Measurements from ENCODE around the gene KCNJ11. TPM values are rescaled to one million over a fixed set of nuclear protein-coding genes. Genes with fewer than 3 reads are reported as not detected.

The KCNJ11 gene
- total RNA-seq = 1 to 10 TPM in 6 of 7 donors, not detected in 1; 1.2 to 3.8 (median 1.9) TPM
- polyA plus RNA-seq = under 1 TPM; 0.13 to 0.79 (median 0.51) TPM
- long read RNA-seq, donor 1 = 0 reads
- long read RNA-seq, donor 2, partial matches to known transcripts = 0 of 3 reads
- long read RNA-seq, donor 2, other reads (novel, unspliced or antisense) = 0 of 3 reads

- Histone ChIP-seq H3K4me3 (peak within 1 kb of the TSS; percentile 38 to 79 (median 51)), H3K36me3 (no peaks in the 10 kb centered on the region), H3K27ac (peak within 1 kb of the TSS in 4 of 8 donors; percentile 10 to 65 (median 38)), H3K27me3 (replicated peaks in 1 of 7) (peaks cover 0 to 40% (median 0%) of the 10 kb centered on the region in 7 donors), H3K4me1 (peaks cover 0 to 32% (median 12%) of the 10 kb centered on the region in 6 donors), H3K9me3 (no peaks in the 10 kb centered on the region)
- 5 to 6% (median 5%) methylated on average over 49 to 53 of the region's 53 CpGs for WGBS, 5 donors
- DNase-seq = no peak
- intact Hi-C loops (cut with DNase I; ENCODE audit: low total_unique reads) = no loop called here
- TF ChIP-seq POLR2A (IDR thresholded peaks at IDR 0.05) = no peak
- no peak for TF ChIP-seq POLR2AphosphoS5 (IDR thresholded peaks at IDR 0.05)
- TF ChIP-seq, protein P1, sequence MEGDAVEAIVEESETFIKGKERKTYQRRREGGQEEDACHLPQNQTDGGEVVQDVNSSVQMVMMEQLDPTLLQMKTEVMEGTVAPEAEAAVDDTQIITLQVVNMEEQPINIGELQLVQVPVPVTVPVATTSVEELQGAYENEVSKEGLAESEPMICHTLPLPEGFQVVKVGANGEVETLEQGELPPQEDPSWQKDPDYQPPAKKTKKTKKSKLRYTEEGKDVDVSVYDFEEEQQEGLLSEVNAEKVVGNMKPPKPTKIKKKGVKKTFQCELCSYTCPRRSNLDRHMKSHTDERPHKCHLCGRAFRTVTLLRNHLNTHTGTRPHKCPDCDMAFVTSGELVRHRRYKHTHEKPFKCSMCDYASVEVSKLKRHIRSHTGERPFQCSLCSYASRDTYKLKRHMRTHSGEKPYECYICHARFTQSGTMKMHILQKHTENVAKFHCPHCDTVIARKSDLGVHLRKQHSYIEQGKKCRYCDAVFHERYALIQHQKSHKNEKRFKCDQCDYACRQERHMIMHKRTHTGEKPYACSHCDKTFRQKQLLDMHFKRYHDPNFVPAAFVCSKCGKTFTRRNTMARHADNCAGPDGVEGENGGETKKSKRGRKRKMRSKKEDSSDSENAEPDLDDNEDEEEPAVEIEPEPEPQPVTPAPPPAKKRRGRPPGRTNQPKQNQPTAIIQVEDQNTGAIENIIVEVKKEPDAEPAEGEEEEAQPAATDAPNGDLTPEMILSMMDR (IDR thresholded peaks at IDR 0.05 in 8 of 11, conservative IDR thresholded peaks at IDR 0.05 in 3 of 11) = no peak
These were observed at the start of gene KCNJ11 for GRCh38 chr11:17388609-17389210. TSS of gene KCNJ11 (minus strand) at chr11:17388659. CDS start at chr11:17388091, 568 bp downstream.

- no peaks in the 10 kb centered on the region for H3K36me3 ChIP-seq
- DNase-seq = peak; percentile 23
- no peak overlapping the region for H3K27ac ChIP-seq
- no peaks in the 10 kb centered on the region for H3K4me1 ChIP-seq
- TF ChIP-seq, protein P1 (IDR thresholded peaks at IDR 0.05 in 8 of 11, conservative IDR thresholded peaks at IDR 0.05 in 3 of 11) = no peak
- TF ChIP-seq POLR2A (IDR thresholded peaks at IDR 0.05) = no peak
- TF ChIP-seq POLR2AphosphoS5 (IDR thresholded peaks at IDR 0.05) = no peak
- no peak overlapping the region for H3K4me3 ChIP-seq
- WGBS, 5 donors = 43 to 58% (median 49%) methylated on average over 3 of the region's 3 CpGs
- intact Hi-C loops (cut with DNase I; ENCODE audit: low total_unique reads) = no loop called here
- H3K27me3 ChIP-seq (replicated peaks in 1 of 7) = peaks cover 0 to 27% (median 0%) of the 10 kb centered on the region in 7 donors
- H3K9me3 ChIP-seq = peaks cover 0 to 6% (median 0%) of the 10 kb centered on the region in 8 donors
These were observed 48.9 kb upstream of the KCNJ11 start for GRCh38 chr11:17437366-17437765.

GRCh38 chr11:17434108-17434507 is 45.6 kb upstream of the KCNJ11 start:
- Histone ChIP-seq H3K4me1 (no peaks in the 10 kb centered on the region), H3K4me3 (no peak overlapping the region), H3K27ac (no peak overlapping the region), H3K36me3 (no peaks in the 10 kb centered on the region), H3K9me3 (no peaks in the 10 kb centered on the region), H3K27me3 (replicated peaks in 1 of 7) (peaks cover 0 to 5% (median 0%) of the 10 kb centered on the region in 7 donors)
- peak; percentile 53 for DNase-seq
- 73 to 88% (median 81%) methylated on average over 4 of the region's 4 CpGs for WGBS, 5 donors
- intact Hi-C loops (cut with DNase I; ENCODE audit: low total_unique reads) = no loop called here
- TF ChIP-seq POLR2A (IDR thresholded peaks at IDR 0.05) = no peak
- TF ChIP-seq, protein P1 (IDR thresholded peaks at IDR 0.05 in 8 of 11, conservative IDR thresholded peaks at IDR 0.05 in 3 of 11) = no peak
- TF ChIP-seq POLR2AphosphoS5 (IDR thresholded peaks at IDR 0.05) = no peak

- DNase-seq = peak; percentile 44
- no peak for TF ChIP-seq POLR2AphosphoS5 (IDR thresholded peaks at IDR 0.05)
- no peak for TF ChIP-seq POLR2A (IDR thresholded peaks at IDR 0.05)
- TF ChIP-seq, protein P1 (IDR thresholded peaks at IDR 0.05 in 8 of 11, conservative IDR thresholded peaks at IDR 0.05 in 3 of 11) = no peak
- Histone ChIP-seq H3K4me3 (no peak overlapping the region), H3K27me3 (replicated peaks in 1 of 7) (no peaks in the 10 kb centered on the region), H3K27ac (no peak overlapping the region), H3K36me3 (no peaks in the 10 kb centered on the region), H3K9me3 (no peaks in the 10 kb centered on the region), H3K4me1 (no peaks in the 10 kb centered on the region)
- 73 to 82% (median 76%) methylated on average over 7 of the region's 7 CpGs for WGBS, 5 donors
- intact Hi-C loops (cut with DNase I; ENCODE audit: low total_unique reads) = no loop called here
These were observed 43.5 kb upstream of the KCNJ11 start for GRCh38 chr11:17432002-17432401.
